ENCODE data around the gene SFXN2.

DNA sequence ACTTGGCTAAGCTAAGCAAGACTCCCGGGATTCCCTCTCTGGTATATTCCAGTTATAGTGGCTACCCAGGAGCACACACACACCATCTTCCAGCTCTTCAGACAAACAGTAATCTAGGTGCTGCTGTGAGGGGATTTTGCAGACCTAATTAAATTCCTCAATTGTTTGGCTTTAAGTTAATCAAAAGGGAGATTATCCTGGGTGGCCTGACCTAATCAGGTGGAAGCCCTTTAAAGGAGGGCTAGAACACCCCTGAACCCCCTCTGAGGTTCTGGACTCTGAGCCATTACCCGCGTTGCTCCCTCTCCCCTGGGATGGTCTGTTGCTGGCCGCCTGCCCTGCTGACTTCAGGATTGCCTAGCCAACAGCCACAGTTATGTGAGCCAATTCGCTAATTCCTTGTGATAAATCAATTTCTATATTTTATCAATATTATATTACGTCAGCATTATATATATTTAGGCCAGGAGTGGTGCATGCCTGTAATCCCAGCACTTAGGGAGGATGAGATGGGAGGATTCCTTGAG is 6.4 kb downstream of the SFXN2 start:
- TF ChIP-seq CTCF (IDR thresholded peaks at IDR 0.05; ENCODE audit: insufficient read depth, low read depth, low read length) (no peak), EZH2 (IDR thresholded peaks at IDR 0.05; ENCODE audit: insufficient read depth, low read length) (no peak)
